Measurements from ENCODE around the gene CRHBP.
"Not testable (repeated sequence)": the region's sequence is repeated elsewhere in the genome, so short reads cannot be mapped to it uniquely, and the experiment has no call there.

The CRHBP gene

DNA sequence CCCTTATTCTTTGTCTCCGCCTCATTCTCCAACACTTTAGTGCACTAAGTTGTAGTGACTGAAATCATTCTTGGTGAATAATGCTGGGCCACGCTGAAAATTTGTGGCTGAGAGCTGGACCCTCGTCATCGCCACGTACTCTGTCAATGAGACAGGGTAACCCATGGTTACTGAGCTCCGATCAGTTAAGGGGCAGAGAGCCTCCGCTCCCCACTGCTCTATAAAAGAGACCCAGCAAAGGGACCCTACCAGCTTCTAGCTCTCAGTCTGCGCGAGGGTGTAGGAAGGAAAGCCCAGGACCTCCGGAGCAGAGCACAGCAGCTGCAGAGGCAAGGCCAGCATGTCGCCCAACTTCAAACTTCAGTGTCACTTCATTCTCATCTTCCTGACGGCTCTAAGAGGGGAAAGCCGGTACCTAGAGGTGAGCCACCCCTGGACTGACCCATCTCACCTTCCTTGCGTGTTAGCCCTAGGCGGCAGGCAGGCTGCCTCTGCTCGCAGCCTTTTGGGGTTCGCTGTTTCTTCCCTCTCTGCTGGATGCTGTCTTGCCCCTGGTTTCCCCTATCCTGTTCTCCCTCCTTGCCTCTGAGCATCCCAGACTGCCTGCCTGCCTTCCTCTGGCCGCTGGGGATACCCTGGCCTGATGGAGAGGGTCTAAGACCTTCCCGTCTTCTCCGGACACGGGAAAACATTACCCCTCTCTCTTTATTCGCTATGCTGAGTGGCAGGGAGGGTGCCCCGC, at the start of gene CRHBP:
CRHBP (plus strand) TSS at position 251 of the 742 bp plus-strand sequence; CDS start at position 341, 90 bp downstream.
- POLR2A ChIA-PET = interaction anchor here (1.0 kb wide), 1 partner anchor 10 kb away, joined by 3 read pairs; no protein-coding TSS in a partner anchor
- CTCF ChIA-PET = no interaction called here
- DNase-seq (ENCODE audit: extremely low spot score) = no peak
- no peak for TF ChIP-seq NFRKB (IDR thresholded peaks at IDR 0.05)
- no peak for TF ChIP-seq PKNOX1 (IDR thresholded peaks at IDR 0.05)
- no peak for TF ChIP-seq FOXM1 (IDR thresholded peaks at IDR 0.05; ENCODE audit: borderline replicate concordance)
- TF ChIP-seq HDGF (IDR thresholded peaks at IDR 0.05; ENCODE audit: borderline replicate concordance) = no peak
- TF ChIP-seq FOXK2 (IDR thresholded peaks at IDR 0.05) = no peak
- no peak for TF ChIP-seq SP1 (IDR thresholded peaks at IDR 0.05)
- TF ChIP-seq ELF4 (IDR thresholded peaks at IDR 0.05) = no peak

- no peak for DNase-seq (ENCODE audit: extremely low spot score)
- ChIA-PET CTCF (no interaction called here), POLR2A (no interaction called here)
- TF ChIP-seq PKNOX1 (IDR thresholded peaks at IDR 0.05) (no peak), NFRKB (IDR thresholded peaks at IDR 0.05) (no peak), L3MBTL2 (conservative IDR thresholded peaks at IDR 0.05) (no peak), TARDBP (IDR thresholded peaks at IDR 0.05) (no peak), HDGF (IDR thresholded peaks at IDR 0.05; ENCODE audit: borderline replicate concordance) (no peak), FOXK2 (IDR thresholded peaks at IDR 0.05) (no peak), ARNT (IDR thresholded peaks at IDR 0.05) (no peak), FOXM1 (IDR thresholded peaks at IDR 0.05; ENCODE audit: borderline replicate concordance) (no peak), ELF4 (IDR thresholded peaks at IDR 0.05) (no peak), CTBP1 (IDR thresholded peaks at IDR 0.05; ENCODE audit: borderline replicate concordance) (no peak), SUZ12 (IDR thresholded peaks at IDR 0.05) (no peak)
Observed at GRCh38 chr5:76908166-76908565, 44.7 kb upstream of the CRHBP start.

- DNase-seq (ENCODE audit: extremely low spot score); POLR2A ChIA-PET; CTCF ChIA-PET: not testable (repeated sequence)
Observed at GRCh38 chr5:76910344-76910933, 42.4 kb upstream of the CRHBP start.

DNA sequence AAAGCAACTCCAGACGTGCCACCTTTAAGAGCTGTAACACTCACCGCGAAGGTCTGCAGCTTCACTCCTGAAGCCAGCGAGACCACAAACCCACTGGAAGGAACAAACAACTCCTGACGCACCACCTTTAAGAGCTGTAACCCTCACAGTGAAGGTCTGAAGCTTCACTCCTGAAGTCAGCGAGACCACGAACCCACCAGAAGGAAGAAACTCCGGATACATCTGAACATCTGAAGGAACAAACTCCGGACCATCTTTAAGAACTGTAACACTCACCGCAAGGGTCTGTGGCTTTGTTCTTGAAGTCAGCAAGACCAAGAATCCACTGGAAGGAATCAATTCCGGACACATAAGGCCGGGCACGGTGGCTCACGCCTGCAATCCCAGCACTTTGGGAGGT, 38.2 kb upstream of the CRHBP start:
- DNase-seq (ENCODE audit: extremely low spot score); CTCF ChIA-PET: not testable (repeated sequence)

GRCh38 chr5:76918539-76918938, 34.3 kb upstream of the CRHBP start:
- TF ChIP-seq SUZ12 (IDR thresholded peaks at IDR 0.05) (no peak), FOXM1 (IDR thresholded peaks at IDR 0.05; ENCODE audit: borderline replicate concordance) (no peak), HDGF (IDR thresholded peaks at IDR 0.05; ENCODE audit: borderline replicate concordance) (no peak), ZNF384 (IDR thresholded peaks at IDR 0.05) (no peak), PKNOX1 (IDR thresholded peaks at IDR 0.05) (no peak), ARNT (IDR thresholded peaks at IDR 0.05) (no peak), ELF4 (IDR thresholded peaks at IDR 0.05) (no peak), FOXA1 (IDR thresholded peaks at IDR 0.05) (no peak), BHLHE40 (IDR thresholded peaks at IDR 0.05; ENCODE audit: borderline replicate concordance) (no peak), TARDBP (IDR thresholded peaks at IDR 0.05) (no peak), NFRKB (IDR thresholded peaks at IDR 0.05) (no peak), L3MBTL2 (conservative IDR thresholded peaks at IDR 0.05) (no peak), SP1 (IDR thresholded peaks at IDR 0.05) (no peak), LEF1 (IDR thresholded peaks at IDR 0.05; ENCODE audit: borderline replicate concordance) (no peak), FOXK2 (IDR thresholded peaks at IDR 0.05) (no peak)
- ChIA-PET POLR2A (no interaction called here), CTCF (no interaction called here)
- DNase-seq (ENCODE audit: extremely low spot score) = no peak

More for the DNA sequence above, 38.2 kb upstream of the CRHBP start:
- POLR2A ChIA-PET = not testable (repeated sequence)

DNA sequence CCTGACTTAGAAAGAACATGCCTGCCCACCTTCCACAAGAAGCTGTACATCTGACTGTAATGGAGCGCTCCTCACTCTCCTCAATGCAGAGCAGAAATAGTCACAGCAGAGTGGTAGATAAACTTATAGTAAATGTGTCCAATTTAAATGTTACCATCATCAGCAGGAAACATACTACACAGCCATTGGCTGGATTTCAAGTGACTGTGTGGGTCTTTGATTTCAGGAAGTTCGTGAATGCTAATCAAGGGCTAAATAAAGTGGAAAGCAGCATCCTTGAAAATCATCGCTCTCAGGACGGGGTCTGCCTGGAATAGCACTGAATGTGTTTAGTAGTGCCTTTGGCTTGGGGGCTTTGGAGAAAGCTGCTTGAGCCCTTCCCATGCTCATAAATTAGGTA, 32.4 kb upstream of the CRHBP start:
- CTCF ChIA-PET = no interaction called here

More for the DNA sequence above, 32.4 kb upstream of the CRHBP start:
- TF ChIP-seq SUZ12 (IDR thresholded peaks at IDR 0.05) (no peak), CTBP1 (IDR thresholded peaks at IDR 0.05; ENCODE audit: borderline replicate concordance) (no peak), BHLHE40 (IDR thresholded peaks at IDR 0.05; ENCODE audit: borderline replicate concordance) (no peak), SP1 (IDR thresholded peaks at IDR 0.05) (no peak), LEF1 (IDR thresholded peaks at IDR 0.05; ENCODE audit: borderline replicate concordance) (no peak), HDGF (IDR thresholded peaks at IDR 0.05; ENCODE audit: borderline replicate concordance) (no peak), TARDBP (IDR thresholded peaks at IDR 0.05) (no peak), NFRKB (IDR thresholded peaks at IDR 0.05) (no peak), ELF4 (IDR thresholded peaks at IDR 0.05) (no peak), ARNT (IDR thresholded peaks at IDR 0.05) (no peak), FOXM1 (IDR thresholded peaks at IDR 0.05; ENCODE audit: borderline replicate concordance) (no peak), L3MBTL2 (conservative IDR thresholded peaks at IDR 0.05) (no peak), ZNF384 (IDR thresholded peaks at IDR 0.05) (no peak), FOXA1 (IDR thresholded peaks at IDR 0.05) (no peak), FOXK2 (IDR thresholded peaks at IDR 0.05) (no peak), PKNOX1 (IDR thresholded peaks at IDR 0.05) (no peak)
- POLR2A ChIA-PET = no interaction called here
- no peak for DNase-seq (ENCODE audit: extremely low spot score)

Measured in HEK293T (cell line).